ENCODE measurements around the gene SIK1. TPM values are rescaled to one million over a fixed set of nuclear protein-coding genes. Genes with fewer than 3 reads are reported as not detected.
"Not testable (repeated sequence)": the region's sequence is repeated elsewhere in the genome, so short reads cannot be mapped to it uniquely, and the experiment has no call there.

Gene SIK1
- total RNA-seq, 6 donors from 2014 or later, result 7.8 to 77.3 (median 43.7) TPM

DNA sequence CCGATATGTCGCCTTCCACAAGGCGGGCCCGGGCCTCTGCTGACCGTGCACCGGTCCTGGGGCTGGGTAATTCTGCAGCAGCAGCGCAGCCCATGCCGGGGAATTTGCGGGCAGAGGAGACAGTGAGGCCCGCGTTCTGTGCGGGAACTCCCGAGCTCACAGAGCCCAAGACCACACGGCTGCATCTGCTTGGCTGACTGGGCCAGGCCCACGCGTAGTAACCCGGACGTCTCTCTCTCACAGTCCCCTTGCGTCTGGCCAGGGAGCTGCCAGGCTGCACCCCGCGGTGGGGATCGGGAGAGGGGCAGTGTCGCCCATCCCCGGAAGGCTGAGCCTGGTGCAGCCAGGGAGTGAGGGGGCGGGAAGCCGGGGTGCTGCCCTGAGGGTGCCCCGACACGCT is 27.8 kb downstream of the SIK1 start:
- DNase-seq, H3K27ac ChIP-seq, H3K9me3 ChIP-seq, H3K27me3 ChIP-seq, H3K4me1 ChIP-seq, H3K4me3 ChIP-seq, H3K36me3 ChIP-seq: not testable (repeated sequence)
- no CpG with 5 or more reads among the region's 28 CpGs for WGBS, 2 donors
- ATAC-seq (ENCODE audit: low FRiP score in 2 of 2), result peak in 1 of 2 donors; percentile 25

- ATAC-seq (ENCODE audit: low FRiP score in 2 of 2); DNase-seq; H3K9me3 ChIP-seq; H3K4me1 ChIP-seq; H3K36me3 ChIP-seq; H3K27me3 ChIP-seq; H3K4me3 ChIP-seq; H3K27ac ChIP-seq: not testable (repeated sequence)
- no CpG with 5 or more reads among the region's 12 CpGs for WGBS, 2 donors
These were observed 28.4 kb downstream of the SIK1 start for GRCh38 chr21:43398533-43398932.

DNA sequence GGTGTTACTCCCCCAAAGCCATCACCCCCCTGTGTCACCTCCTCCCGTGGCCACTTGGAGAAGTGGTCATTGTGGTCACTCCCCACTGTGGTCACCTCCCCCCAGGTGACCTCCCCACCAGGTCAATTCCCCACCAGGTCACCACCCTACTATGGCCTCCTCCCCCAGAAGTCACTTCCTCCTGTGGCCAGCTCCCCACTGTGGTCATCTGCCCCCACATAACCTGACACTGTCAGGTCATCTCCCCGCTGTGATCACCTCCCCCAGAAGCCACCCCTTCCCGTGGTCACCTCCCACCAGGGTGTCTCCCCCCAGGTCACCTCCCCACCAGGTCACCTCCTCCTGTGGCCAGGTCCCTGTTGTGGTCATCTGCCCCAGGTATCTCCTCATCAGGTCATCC is 28.9 kb downstream of the SIK1 start:
- not testable (repeated sequence) for DNase-seq; H3K27me3 ChIP-seq; H3K36me3 ChIP-seq; ATAC-seq (ENCODE audit: low FRiP score in 2 of 2); H3K27ac ChIP-seq; H3K4me1 ChIP-seq; H3K9me3 ChIP-seq; H3K4me3 ChIP-seq
- WGBS, 2 donors, result no CpG with 5 or more reads among the region's 3 CpGs

- H3K36me3 ChIP-seq; H3K27ac ChIP-seq; H3K27me3 ChIP-seq; H3K9me3 ChIP-seq; H3K4me3 ChIP-seq; ATAC-seq (ENCODE audit: low FRiP score in 2 of 2); DNase-seq; H3K4me1 ChIP-seq: not testable (repeated sequence)
- no CpG with 5 or more reads among the region's 15 CpGs for WGBS, 2 donors
These were observed 29.5 kb downstream of the SIK1 start for GRCh38 chr21:43397439-43397808.

DNA sequence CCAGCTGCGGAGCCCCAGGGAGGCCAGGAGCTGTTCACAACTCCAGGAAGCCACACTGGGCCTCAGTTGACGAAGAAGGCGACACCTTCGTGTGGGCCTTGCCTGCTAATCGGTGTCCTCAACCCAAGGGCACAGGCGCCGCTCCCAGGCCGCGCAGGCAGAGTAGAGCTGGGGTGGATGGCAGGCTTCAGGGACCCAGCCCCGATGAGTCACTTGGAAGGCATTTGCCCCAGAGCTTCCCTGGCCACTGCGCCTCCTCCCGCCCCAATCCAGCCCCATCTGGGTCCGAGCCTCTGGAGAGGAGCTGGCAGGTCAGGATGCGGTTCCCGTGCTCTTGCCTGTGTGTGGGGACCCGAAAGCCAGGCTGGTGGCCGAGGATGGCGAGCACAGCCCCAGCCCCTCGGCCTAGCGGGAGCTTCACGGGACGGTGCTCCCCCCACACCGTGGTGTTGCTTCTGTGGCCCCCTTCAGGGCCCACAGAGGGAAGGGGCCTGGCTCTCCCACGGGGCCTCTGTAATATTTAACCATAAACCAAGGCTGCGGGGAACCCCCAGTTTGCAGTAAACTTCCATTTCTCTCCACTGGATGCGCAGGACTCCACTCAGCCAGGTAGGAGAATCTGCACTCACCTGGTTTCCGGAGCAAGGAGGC is 30.0 kb downstream of the SIK1 start:
- not testable (repeated sequence) for H3K4me3 ChIP-seq; H3K9me3 ChIP-seq; ATAC-seq (ENCODE audit: low FRiP score in 2 of 2); DNase-seq; H3K27me3 ChIP-seq; H3K4me1 ChIP-seq; H3K27ac ChIP-seq; H3K36me3 ChIP-seq
- WGBS, 2 donors, result no CpG with 5 or more reads among the region's 27 CpGs

GRCh38 chr21:43383351-43383750 is 43.6 kb downstream of the SIK1 start:
- H3K4me3 ChIP-seq; H3K4me1 ChIP-seq; H3K27ac ChIP-seq; H3K36me3 ChIP-seq; DNase-seq; H3K9me3 ChIP-seq; H3K27me3 ChIP-seq; ATAC-seq (ENCODE audit: low FRiP score in 2 of 2): not testable (repeated sequence)
- no CpG with 5 or more reads among the region's 19 CpGs for WGBS, 2 donors

- 58% methylated on average over 2 of the region's 10 CpGs; no CpG with 5 or more reads in 1 of the 2 donors for WGBS, 2 donors
These were observed 44.0 kb downstream of the SIK1 start for GRCh38 chr21:43382902-43383301.

GRCh38 chr21:43380852-43381533 is 45.9 kb downstream of the SIK1 start:
- H3K27me3 ChIP-seq; H3K4me3 ChIP-seq; H3K27ac ChIP-seq; ATAC-seq (ENCODE audit: low FRiP score in 2 of 2); H3K36me3 ChIP-seq; H3K4me1 ChIP-seq; H3K9me3 ChIP-seq: not testable (repeated sequence)
- peak in 1 of 2 donors; percentile 12 for DNase-seq
- WGBS, 2 donors, result no CpG with 5 or more reads among the region's 28 CpGs

More at GRCh38 chr21:43382902-43383301, 44.0 kb downstream of the SIK1 start:
- H3K27ac ChIP-seq; H3K9me3 ChIP-seq; H3K27me3 ChIP-seq; H3K36me3 ChIP-seq; ATAC-seq (ENCODE audit: low FRiP score in 2 of 2); H3K4me1 ChIP-seq; H3K4me3 ChIP-seq; DNase-seq: not testable (repeated sequence)

DNA sequence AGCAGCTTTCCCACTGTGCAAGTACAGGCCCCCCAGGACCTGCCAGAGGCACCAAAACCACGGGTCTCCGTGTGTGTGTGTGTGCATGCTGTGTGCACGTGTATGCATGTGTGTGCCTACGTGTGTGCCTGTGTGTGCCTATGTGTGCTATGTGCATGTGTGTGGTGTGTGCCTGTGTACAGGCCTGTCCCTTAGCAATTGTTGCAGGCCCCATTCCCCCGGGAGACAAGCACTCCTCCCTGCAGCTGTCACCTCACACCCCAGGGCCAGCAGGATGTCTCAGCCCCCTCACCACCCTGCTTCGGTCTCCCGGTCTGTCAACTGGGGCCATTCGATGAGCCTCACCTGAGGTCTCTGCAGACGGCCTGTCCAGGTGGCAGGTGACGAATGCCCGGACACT is 46.6 kb downstream of the SIK1 start:
- not testable (repeated sequence) for H3K36me3 ChIP-seq; H3K27ac ChIP-seq; H3K27me3 ChIP-seq; DNase-seq; H3K4me1 ChIP-seq; ATAC-seq (ENCODE audit: low FRiP score in 2 of 2); H3K4me3 ChIP-seq; H3K9me3 ChIP-seq
- WGBS, 2 donors, result no CpG with 5 or more reads among the region's 11 CpGs

- WGBS, 2 donors, result no CpG with 5 or more reads among the region's 16 CpGs
- not testable (repeated sequence) for H3K27me3 ChIP-seq; H3K36me3 ChIP-seq; H3K9me3 ChIP-seq; H3K4me1 ChIP-seq; ATAC-seq (ENCODE audit: low FRiP score in 2 of 2); H3K27ac ChIP-seq; H3K4me3 ChIP-seq
- DNase-seq, result peak in 1 of 2 donors; percentile 20
These were observed 47.3 kb downstream of the SIK1 start for GRCh38 chr21:43379626-43380122.

All from upper lobe of left lung (tissue), 6 donors.